Activated naive CD8-positive, alpha-beta T cell treated with anti-CD3 and anti-CD28 coated beads, Interleukin-2, amount 50 U/mL, for 16 hours (primary cell): ENCODE data around the gene PLA2G5.
"Not testable (repeated sequence)": the region's sequence is repeated elsewhere in the genome, so short reads cannot be mapped to it uniquely, and the experiment has no call there.

Experiments
- DNase-seq: peaks from one replicate; pipeline ENCODE4 v3.0.0-alpha.2; 2020; ENCODE audit warnings: low read depth, low spot score

PLA2G5 gene

DNA sequence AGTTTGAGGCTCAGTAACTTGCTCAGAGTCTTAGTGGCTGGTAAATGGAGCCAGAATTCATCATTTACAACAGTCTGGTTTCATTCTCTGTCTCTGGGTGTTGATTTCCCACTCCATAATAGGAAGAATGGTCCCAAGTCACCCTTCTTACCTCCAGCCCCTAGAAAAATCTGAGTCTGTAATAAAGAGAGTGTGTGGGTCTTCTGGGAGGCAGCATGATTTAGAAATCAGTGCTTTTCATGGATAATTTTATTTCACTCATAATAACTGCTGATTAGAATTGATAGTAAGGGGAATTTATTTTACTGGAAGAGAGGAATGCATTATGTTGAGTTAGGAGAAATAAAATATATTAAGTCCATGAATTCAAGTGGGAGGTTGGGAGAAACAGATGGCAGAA, 47.2 kb downstream of the PLA2G5 start:
- DNase-seq: no peak

DNA sequence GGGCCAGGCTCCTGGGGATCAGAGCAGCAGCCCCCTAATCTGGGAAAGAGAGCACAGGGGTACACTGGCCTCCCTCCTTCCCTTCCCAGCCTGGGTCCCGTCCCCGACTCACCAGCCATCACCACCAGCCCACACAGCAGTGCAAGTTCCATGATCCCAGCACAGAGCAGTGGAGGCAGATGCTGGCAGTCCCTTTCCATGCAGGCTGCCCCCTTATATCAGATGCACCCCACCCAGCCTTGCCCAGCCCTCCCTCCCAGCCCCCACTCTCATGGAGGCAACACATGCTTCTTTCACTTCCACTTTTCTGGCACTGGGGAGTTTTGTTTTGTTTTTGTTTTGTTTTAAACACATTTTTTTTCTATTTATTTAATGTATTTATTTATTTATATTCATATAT, 49.4 kb downstream of the PLA2G5 start, which contains the start of gene PLA2G2D:
PLA2G2D (minus strand) TSS at position 190 of the 400 bp plus-strand sequence; CDS start at position 152, 38 bp downstream.
- DNase-seq: no peak

DNA sequence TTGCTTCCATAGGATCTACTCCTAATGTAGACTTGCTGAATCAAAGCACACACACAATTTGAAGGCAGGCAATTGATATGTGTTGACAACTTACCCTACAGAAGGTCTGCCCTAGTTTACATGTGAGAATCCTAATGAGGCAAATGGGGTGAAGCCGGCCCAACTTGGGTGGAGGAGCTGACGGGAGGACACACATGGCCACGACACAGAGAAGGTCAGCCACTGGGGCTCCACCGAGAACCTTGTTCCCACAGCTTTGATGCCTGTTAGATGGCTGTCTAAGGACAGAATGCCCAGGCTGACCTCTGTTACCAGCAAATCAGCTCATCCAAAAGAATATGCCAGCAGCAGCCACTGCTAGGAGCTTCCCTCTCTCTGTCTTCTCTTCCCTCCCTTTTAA, 50.8 kb downstream of the PLA2G5 start:
- no peak for DNase-seq

DNA sequence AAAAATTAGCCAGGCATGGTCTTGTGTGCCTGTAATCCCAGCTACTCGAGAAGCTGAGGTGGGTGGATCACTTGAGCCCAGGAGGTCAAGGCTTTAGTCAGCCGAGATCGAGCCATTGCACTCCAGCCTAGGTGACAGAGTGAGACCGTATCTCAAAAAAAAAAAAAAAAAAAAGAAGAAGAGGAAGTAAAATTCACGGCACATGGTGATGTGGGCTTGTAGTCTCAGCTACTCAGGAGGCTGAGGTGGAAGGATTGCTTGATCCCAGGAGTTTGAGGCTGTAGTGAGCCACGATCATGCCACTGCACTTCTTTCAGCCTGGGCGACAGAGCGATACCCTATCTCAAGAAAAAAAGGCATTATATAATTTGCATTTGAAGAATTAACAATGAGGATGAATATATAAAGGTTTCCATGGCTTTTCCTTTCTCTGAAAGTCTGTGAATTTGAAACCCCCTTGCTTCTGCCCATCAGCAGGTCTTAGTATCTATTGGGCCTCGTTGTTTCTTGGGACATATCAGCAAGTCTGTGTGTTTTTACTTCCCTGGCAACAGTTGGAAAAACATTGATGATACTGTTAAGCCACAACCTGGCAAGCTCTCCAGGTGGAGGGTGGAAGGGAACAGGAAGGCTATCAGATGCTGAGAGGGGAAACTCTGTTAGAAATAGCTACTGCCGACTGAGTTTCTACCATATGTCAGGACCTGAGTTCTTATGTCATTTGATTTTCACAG, 53.9 kb downstream of the PLA2G5 start:
- DNase-seq: no peak

DNA sequence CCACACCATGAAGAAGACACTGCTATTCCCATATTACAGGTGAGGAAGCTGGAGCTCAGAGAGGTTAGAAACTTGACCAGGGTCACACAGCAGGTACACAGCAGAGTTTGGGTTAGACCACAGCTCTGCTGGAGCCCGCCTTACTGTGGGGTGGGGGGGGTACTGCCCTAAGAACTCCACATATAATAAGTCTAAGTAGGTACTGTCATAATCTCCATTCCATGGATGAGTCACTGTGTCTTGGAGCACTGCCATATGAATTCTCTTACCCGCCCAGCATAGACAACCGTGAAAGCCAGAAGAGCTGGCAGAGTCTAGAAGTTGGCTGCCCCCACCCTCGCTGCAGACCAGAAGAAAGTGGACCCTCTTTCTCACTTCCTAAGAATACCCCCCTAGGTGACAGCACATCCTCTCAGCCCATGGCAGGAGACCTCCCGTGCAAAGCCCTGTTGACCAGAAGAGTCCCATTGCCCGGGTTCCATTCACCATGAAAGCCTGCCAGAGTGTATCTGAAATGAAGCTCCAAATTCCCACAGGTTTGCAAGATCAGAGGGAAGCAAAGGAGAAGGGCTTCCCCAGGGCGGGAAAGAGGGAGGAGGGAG, 54.6 kb downstream of the PLA2G5 start:
- DNase-seq: no peak

DNA sequence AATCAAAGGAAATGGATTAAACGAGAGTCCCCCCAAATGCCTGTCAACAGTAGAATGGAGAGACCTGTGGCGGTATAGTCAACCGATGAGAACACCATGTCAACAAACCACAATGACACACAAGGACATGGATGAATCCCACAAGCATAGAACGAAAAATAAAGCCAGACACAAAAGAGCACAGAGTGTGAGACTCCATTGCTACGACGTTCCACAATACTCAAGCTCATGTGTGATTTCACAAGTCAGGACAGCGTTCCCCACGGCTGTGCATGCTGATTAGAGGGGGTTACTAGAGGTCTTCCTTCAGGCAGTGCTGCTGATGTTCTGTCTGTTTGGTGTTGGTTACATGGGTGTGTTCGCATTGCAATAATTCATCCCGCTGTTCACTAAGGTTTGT, 55.1 kb downstream of the PLA2G5 start:
- DNase-seq: no peak

DNA sequence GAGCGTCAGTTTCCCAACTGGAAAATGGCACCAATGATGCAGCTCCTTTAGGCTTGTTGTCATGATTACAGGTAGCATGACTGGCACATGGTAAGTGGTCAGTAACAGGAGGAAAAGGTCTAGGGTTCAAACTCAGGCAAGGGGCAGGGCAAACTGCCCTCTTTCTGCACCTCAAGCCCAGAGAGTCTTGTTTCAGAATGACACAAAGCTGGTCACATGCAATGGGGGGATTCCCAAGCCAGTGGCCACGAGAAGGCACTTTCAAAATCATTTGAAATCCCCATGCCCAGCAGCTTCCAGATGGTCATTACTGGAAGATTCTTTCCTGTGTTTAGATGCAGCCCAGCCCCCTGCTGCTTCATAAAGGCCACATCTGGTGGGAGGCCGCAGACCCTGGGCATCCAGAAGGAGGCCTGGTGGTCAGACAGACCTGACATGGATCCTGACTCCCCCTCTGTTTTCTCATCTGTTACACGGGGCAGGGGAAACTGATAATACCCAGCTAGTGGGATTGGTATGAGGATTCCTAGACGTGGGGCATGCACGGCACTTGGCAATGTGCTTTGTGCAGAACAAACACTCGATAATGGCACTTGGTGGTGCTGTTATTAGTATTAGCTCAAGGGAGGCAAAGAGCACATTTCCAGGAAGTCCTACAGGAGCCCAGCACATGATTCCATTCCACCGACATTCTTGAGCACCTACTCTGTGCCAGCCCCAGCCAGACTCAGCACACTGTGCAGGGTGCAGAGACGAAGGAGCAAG, 56.2 kb downstream of the PLA2G5 start:
- DNase-seq: no peak

DNA sequence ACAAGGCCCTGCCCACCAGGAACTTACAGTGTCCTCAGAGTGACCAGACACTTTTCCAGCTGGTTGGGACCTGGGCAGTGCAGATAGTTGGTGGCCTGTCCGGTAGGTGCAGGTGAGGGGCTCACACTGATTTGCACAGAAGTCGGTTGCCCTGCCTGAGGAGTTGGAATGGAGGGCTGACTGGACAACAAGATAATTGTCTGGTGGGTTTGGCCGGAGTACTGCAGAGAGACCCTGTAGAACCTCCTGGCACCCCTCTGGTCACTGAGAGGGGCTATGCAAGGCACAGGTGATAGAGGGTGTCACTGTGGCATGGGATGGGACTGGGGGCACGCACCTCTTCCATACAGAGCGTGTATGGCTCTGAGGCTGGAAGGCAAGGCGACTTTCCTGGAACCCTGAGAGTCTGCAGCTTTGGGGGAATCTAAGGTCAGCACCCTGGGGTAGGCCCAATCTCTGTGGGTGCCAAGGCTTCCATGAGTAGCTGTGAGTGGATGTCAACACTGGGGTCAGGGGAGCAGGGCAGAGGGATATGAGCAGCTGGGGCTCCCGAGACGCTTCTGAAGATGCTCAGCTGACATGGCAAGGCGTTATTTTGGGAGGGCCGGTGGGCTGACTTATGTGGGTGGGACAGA, 56.9 kb downstream of the PLA2G5 start:
- DNase-seq: no peak

DNA sequence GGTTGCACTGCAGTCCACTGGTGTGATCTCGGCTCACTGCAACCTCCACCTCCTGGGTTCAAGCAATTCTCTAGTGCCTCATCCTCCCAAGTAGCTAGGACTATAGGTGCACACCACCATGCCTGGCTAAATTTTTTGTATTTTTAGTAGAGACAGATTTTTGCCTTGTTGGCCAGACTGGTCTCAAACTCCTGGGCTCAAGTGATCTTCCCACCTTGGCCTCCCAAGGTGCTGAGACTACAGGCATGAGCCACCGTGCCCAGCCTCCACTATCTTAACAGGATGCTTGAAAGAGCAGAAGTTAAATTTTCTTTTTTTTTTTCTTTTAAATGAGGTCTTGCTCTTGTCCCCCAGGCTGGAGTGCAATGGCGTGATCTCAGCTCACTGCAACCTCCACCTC, 60.5 kb downstream of the PLA2G5 start:
- not testable (repeated sequence) for DNase-seq

DNA sequence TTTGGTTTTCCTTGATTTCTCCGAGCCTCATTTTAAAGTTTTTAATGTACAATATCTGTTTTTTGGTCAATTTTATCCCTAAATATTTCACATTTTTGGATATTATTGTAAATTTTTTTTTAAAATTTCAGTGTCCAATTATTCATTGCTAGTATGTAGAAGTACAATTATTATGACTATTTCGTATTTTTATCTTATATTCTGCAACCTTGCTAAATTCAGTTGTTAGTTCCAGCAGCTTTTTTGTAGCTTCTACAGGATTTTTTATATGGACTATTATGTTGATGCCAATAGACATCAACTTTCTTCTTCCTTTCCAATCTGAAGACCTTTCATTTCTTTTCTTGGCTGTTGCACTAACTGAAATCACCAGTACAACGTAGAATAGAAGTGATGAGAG, 65.0 kb downstream of the PLA2G5 start:
- DNase-seq: no peak

DNA sequence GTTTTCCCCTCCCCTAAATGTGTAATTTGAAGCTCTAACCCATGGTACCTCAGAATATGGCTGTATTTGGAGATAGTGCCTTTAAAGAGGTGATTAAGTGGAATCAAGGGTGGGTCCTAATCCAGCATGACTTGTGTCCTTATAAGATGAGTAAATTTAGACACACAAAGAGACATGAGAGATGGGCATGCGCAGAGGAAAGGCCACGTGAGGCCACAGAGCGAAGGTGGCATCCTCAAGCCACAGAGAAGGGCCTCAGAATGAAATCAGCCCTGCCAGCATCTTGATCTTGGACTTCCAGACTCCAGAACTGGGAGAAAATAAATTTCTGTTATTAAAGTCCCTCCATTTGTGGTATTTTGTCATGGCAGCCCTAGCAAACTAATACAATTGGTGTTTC, 66.3 kb downstream of the PLA2G5 start:
- DNase-seq: no peak

DNA sequence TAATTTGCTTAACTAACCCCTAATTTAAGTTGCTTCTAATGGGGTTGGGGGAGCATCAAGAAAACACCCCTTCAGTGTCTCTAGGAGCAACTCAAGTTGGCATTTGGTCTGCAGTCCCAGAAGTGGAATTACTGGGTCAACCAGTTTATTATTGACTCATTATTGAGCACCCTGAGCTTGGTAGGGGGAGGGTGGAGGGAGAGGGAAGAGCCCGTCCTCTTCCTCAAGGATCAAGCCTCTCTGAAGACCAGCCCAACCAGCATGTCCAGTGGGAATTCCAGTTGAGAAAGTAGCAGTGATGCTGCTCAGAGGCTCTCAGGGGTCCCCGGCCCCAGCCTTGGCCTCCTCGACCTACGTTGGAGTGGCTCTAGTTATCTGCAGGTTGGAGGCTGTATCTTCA, 67.1 kb downstream of the PLA2G5 start:
- DNase-seq: no peak

DNA sequence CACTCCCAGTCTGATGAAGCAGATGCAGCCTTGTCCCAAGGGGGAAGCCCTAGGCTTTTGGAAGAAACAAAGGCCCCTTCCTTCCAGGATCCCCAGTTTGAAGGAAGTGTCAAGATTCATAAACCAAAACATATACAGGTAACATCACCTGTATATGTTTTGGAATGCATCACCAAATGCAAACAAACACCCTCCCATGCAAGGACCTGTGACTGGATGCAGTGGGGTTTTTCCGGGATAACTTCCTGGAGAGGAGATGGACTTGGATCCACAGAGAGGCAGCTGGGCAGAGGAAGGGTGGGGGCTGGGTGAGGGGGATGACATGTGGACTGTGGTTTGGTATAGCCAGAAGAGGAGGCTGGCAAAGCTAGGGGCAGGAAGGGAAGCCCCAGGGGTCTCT, 67.6 kb downstream of the PLA2G5 start:
- DNase-seq: no peak

DNA sequence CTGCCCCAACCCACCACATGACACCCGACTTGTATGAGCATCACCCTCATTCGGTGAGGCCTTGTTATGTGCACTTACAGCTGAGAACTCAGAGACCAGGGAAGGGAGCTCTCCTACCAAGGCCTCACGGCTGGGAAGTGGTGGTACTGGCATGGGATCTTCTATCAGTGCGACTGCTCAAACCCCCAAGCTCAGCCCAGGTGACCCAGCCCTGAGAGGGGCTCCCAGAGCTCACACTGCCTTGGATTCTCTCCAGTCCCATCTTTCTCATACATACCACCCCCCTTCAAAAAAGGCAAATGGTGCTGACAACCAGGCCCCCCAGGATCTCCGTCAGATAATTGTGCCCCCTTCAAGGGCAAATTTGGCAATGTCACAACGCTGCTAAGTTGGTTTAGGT, 68.4 kb downstream of the PLA2G5 start:
- DNase-seq: no peak

DNA sequence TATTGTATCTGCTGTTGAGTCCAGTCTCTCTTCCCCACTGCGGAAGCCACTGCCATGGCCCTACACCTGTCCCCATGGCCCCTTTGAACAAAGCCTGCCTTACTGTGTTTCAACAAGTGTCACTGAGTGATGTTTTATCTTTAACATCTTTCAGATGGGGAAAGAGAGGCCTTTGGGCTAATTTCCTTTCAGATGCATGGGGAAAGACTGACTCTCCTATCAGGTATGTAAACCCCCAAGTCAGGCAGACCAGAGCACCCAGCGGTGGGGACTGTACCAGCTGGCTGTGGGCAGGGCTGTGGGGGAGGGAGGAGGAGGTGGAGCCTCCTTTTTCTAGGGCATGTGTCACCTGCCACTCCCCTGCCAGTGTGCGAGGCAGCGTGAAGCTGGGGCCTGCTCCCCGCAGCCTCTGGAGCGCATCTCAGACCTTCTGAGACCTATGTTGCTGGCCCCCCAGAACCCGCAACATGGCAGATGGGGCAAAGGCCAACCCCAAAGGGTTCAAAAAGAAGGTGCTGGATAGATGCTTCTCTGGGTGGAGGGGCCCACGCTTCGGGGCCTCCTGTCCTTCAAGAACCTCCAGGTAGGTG, 69.1 kb downstream of the PLA2G5 start, which contains the start of gene PLA2G2F:
PLA2G2F (plus strand) TSS at position 363 of the 590 bp plus-strand sequence; CDS start at position 468, 105 bp downstream.
- DNase-seq: no peak

DNA sequence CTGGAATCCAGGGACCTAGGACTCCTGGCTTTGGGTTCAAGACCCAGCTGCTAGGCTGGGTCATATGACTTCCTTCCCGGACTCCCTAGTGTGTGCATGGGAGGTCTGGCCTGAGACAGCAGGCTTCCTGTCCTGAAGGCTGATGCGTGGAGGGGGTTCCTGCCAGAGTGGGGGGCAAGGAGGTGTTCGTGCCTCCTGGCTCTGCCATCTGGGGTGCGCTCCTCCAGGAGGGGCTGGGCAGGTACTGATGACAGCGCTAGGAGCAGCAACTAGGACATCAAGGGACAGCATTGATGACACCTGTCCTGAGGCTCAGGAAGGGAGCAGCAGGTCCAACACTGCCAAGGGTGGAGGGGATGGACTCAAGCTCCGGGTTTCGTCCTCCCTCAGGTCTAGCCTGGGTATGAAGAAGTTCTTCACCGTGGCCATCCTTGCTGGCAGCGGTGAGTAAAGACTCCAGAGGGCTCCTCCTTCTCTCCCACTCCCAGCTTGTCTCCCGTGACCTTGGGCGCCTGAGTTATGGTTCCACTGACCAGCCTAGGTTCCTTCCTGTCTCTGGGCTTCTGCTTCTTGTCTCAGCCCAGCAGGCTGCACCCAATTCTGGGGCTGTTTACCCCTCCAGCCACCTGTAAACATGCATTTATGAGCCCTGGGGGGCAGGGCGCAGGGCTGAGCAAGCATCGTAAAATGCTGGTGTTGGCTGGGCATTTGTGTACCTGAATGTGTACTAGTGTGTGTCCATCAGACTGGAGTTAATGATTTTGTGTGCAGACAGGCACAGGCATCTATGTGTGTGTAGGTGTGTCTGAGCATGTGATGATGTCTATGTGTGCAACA, 70.0 kb downstream of the PLA2G5 start:
- DNase-seq: no peak

DNA sequence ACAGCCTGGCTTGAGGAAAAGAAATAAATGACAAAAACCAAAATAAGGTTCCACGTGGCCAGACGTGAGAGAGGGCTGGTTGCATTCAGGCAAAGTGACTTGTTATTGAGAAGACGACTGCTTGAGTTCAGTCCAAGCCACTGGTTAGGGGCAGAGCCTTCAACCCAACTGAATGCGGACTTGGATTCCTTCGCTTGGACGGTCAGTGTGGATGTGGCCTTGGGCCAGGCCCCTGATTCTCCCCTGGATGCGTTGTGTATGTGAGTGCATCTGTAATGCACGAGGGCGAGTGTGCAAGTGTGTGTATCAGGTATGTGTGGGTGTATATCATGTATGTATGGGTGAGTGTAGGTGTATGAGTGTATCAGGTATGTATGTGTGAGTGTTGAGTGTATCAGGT, 71.0 kb downstream of the PLA2G5 start:
- no peak for DNase-seq

DNA sequence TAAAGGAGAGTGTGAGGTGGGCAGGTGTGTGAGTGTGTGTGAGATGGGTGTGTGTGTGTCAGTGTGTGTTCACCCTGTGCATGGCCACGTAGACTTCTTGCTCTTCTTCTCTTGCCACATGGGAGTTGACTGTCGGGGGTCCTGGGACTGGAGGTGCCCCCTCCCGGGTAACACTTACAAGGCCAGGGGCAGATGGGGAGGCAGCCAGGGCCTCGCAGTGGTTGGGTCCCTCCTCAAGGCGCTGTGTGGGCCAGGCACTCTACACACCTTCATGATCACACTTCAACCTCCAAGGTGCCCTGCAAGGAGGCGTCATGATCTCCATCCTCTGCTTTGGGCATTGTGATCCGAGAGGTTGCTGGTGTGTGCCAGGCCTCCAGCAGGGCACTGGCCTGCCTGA, 71.5 kb downstream of the PLA2G5 start:
- no peak for DNase-seq
